ENCODE measurements around the gene DENND4A.

Gene DENND4A

DNA sequence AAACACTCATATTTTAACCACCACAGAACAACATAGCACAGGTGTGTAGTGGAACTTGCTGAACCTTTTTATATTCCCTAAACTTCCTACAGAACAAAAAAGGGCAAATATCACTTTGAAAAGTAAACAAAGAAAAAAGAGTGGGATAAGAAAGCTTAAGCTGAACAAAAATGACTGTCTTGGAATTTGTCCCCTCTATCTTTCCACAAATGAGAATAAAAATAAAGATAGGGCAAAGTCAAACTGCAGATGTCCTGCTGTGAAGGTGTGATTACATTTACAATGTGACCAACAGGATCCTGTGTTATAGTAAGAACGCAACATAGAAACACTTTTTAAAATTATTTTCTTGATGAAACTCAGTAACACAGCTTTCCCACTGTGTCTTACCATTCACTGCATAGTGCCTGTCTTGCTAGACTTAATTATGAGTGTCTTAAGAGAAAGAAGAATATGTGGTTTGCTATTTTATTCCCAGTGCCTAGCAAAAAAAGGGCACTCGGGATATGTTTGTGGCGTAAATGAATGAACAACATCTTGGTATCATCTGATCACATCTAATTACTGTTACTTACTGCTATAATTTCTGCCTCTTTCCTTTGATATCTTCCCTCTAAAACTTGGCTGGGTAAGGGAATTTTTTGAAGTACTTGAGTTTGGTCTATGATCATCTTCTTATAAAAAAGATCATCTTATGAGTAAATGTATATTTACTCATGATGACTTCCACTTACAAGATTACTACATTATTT, 67.5 kb downstream of the DENND4A start:
- no peak for DNase-seq (ENCODE audit: low spot score)
- in situ Hi-C loops (cut with MboI; ENCODE audit: low sequenced_read_pairs, unreplicated experiment) = no loop called here
- TF ChIP-seq, protein P1, sequence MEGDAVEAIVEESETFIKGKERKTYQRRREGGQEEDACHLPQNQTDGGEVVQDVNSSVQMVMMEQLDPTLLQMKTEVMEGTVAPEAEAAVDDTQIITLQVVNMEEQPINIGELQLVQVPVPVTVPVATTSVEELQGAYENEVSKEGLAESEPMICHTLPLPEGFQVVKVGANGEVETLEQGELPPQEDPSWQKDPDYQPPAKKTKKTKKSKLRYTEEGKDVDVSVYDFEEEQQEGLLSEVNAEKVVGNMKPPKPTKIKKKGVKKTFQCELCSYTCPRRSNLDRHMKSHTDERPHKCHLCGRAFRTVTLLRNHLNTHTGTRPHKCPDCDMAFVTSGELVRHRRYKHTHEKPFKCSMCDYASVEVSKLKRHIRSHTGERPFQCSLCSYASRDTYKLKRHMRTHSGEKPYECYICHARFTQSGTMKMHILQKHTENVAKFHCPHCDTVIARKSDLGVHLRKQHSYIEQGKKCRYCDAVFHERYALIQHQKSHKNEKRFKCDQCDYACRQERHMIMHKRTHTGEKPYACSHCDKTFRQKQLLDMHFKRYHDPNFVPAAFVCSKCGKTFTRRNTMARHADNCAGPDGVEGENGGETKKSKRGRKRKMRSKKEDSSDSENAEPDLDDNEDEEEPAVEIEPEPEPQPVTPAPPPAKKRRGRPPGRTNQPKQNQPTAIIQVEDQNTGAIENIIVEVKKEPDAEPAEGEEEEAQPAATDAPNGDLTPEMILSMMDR (IDR thresholded peaks at IDR 0.05; ENCODE audit: borderline replicate concordance, control extremely low read depth, extremely low read depth, insufficient read depth, missing control alignments) = no peak

DNA sequence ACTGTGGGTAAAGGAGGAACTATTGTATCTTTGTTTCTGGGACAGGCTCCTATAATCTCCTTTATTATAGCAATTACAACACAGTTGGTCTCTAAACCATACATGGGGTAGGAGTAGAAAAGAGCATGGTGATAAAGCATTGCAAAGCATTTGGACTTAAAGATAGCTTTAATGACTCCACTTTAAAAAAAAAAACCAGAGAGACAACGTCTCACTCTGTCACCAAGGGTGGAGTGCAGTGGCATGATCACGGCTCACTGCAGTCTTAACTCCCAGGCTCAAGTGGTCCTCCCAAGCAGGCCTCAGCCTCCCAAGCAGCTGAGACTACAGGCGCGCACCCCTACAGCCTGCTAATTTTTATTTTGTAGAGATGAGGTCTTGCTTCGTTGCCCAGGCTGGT, 68.2 kb downstream of the DENND4A start:
- TF ChIP-seq, protein P1 (IDR thresholded peaks at IDR 0.05; ENCODE audit: borderline replicate concordance, control extremely low read depth, extremely low read depth, insufficient read depth, missing control alignments) = no peak
- no peak for DNase-seq (ENCODE audit: low spot score)
- in situ Hi-C loops (cut with MboI; ENCODE audit: low sequenced_read_pairs, unreplicated experiment) = no loop called here

DNA sequence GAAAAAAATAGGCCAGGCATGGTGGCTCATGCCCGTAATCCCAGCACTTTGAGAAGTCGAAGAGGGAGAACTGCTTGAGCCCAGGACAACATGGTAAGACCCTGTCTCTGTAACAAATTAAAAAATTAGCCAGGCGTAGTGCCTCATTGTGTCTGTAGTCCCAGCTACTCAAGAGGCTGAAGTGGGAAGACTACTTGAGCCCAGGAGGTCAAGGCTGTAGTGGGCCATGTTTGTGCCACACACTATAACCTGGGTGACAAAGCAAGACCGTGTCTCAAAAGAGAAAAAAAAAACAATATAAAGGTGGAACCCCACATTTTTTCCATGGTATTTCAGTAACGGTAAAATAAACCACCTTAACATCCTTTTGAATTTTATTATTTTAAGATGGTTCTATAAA, 69.9 kb downstream of the DENND4A start:
- DNase-seq (ENCODE audit: low spot score) = no peak
- in situ Hi-C loops (cut with MboI; ENCODE audit: low sequenced_read_pairs, unreplicated experiment) = no loop called here
- TF ChIP-seq, protein P1 (IDR thresholded peaks at IDR 0.05; ENCODE audit: borderline replicate concordance, control extremely low read depth, extremely low read depth, insufficient read depth, missing control alignments) = no peak

DNA sequence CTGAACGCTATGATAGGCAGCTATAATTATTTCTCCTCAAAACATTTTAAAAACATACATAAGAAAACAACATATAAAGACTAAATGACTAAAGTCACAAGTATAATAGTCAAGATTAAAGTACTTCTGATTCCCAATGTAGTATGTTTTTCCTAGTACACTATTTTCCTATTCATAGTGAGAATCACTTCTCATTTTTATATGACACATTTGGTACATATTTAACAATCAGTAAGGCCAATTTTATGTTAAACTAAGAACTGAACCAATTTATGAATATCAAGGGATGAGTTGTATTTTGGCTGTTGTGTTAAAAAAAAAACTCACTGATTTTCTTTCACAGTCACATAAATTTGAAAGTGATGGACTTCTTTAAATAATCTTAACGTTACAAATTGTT, 79.7 kb downstream of the DENND4A start:
- no peak for DNase-seq (ENCODE audit: low spot score)
- TF ChIP-seq, protein P1 (IDR thresholded peaks at IDR 0.05; ENCODE audit: borderline replicate concordance, control extremely low read depth, extremely low read depth, insufficient read depth, missing control alignments) = no peak
- in situ Hi-C loops (cut with MboI; ENCODE audit: low sequenced_read_pairs, unreplicated experiment) = no loop called here

DNA sequence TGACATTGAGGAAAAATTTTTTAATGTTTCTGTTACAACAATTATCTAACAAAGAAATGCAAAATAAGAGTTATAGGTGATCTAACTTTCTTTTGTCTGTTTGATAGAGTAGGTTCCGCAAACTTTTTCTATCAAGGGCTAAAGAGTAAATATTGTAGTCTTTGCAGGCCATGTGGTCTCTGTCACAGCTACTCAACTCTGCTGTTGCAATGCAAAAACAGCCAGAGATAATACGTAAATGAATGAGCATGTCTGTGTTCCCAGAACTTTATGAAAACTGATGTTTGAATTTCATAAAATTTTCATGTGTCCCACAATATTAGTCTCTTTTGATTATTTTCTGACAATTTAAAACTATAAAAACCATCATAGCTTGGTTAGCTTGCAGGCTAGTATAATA, 97.0 kb downstream of the DENND4A start:
- TF ChIP-seq, protein P1 (IDR thresholded peaks at IDR 0.05; ENCODE audit: borderline replicate concordance, control extremely low read depth, extremely low read depth, insufficient read depth, missing control alignments) = no peak
- in situ Hi-C loops (cut with MboI; ENCODE audit: low sequenced_read_pairs, unreplicated experiment) = no loop called here
- no peak for DNase-seq (ENCODE audit: low spot score)

DNA sequence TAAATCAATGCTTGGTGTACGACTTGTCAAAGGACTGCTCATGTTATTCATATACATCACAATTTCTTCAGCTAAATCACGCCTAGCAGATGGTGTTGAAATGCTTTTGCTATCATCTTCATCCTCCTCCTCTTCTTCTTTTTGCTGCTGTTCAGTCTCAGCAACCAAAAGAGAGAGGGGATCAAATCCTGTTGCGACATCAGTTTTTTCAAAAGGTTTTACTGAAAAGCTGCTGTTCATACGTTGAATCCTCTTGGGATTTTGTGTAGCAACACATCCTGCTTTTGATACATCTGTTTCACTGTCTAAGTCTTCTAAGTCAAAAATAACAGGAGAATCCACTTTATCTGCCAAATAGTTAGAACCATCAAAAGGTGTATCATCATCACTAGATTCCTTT, 101.3 kb downstream of the DENND4A start:
- in situ Hi-C loops (cut with MboI; ENCODE audit: low sequenced_read_pairs, unreplicated experiment) = no loop called here
- TF ChIP-seq, protein P1 (IDR thresholded peaks at IDR 0.05; ENCODE audit: borderline replicate concordance, control extremely low read depth, extremely low read depth, insufficient read depth, missing control alignments) = no peak
- DNase-seq (ENCODE audit: low spot score) = no peak
